IMR-90 (cell line): ENCODE data around the gene MCUB. TPM values are rescaled to one million over a fixed set of nuclear protein-coding genes. Genes with fewer than 3 reads are reported as not detected.

Source experiments
- ATAC-seq: fragments of 200-7000 bp; cut with Tn5 transposase; 2 replicates; pipeline ENCODE4 v1.9.1; 2020; ENCODE audit warnings: low read depth, mild to moderate bottlenecking, moderate library complexity
- BruUV-seq: library from RNA; stranded (reverse); fragments of 400-500 nt; replicated peaks from 2 replicates; lab custom pipeline; 2021; lab: Mats Ljungman, UMichigan
- CTCF ChIA-PET: fragments of 300-600 bp; formaldehyde crosslinking; extraction: SDS; loops from one replicate; lab custom pipeline; 2021; ENCODE audit warnings: antibody characterized with exemption; lab: Yijun Ruan, JAX
- POLR2A ChIA-PET: fragments of 300-600 bp; sonication (Branson Sonifier 250); formaldehyde crosslinking; loops from one replicate; lab custom pipeline; 2022; ENCODE audit warnings: antibody characterized with exemption; ENCODE audit not compliant: unreplicated experiment; lab: Charles Lee
- DNase-seq: peaks from one replicate; pipeline ENCODE4 v3.0.0; 2013
- H2AFZ ChIP-seq: replicated peaks from 2 replicates; pipeline ENCODE3; 2013; ENCODE audit warnings: low read length, mild to moderate bottlenecking; ENCODE audit not compliant: poor library complexity
- H2AK5ac ChIP-seq: 2 replicates; pipeline ENCODE4 v1.6.1; 2013; ENCODE audit warnings: low read depth, low read length, inconsistent platforms
- H2AK9ac ChIP-seq: replicated peaks from 2 replicates; pipeline ENCODE3; 2013; ENCODE audit warnings: mild to moderate bottlenecking, low read depth, low read length, moderate library complexity; ENCODE audit not compliant: poor library complexity
- H2BK120ac ChIP-seq: 2 replicates; pipeline ENCODE4 v1.6.1; 2013; ENCODE audit warnings: low read depth, low read length, inconsistent platforms
- H2BK15ac ChIP-seq: 3 replicates; pipeline ENCODE4 v1.6.1; 2013; ENCODE audit warnings: low read depth, low read length, inconsistent platforms
- H2BK20ac ChIP-seq: 2 replicates; pipeline ENCODE4 v1.6.1; 2013; ENCODE audit warnings: low read depth, mild to moderate bottlenecking, inconsistent platforms, low read length, moderate library complexity
- H2BK5ac ChIP-seq: 2 replicates; pipeline ENCODE4 v1.6.1; 2013; ENCODE audit warnings: mild to moderate bottlenecking, low read depth, low read length, inconsistent platforms; ENCODE audit not compliant: poor library complexity, severe bottlenecking
- H3K14ac ChIP-seq: replicated peaks from 2 replicates; pipeline ENCODE4 v1.6.1; 2013; ENCODE audit warnings: low read depth, low read length, inconsistent platforms
- H3K18ac ChIP-seq: 2 replicates; pipeline ENCODE4 v1.6.1; 2013; ENCODE audit warnings: low read depth, low read length, control low read depth
- H3K23ac ChIP-seq: 2 replicates; pipeline ENCODE4 v1.6.1; 2013; ENCODE audit warnings: low read depth, low read length, inconsistent platforms
- H3K27ac ChIP-seq: 2 replicates; pipeline ENCODE4 v1.5.1; 2013; ENCODE audit warnings: mild to moderate bottlenecking, control low read depth, low read length; ENCODE audit not compliant: insufficient read depth
- H3K27me3 ChIP-seq: 2 replicates; pipeline ENCODE4 v1.6.1; 2013; ENCODE audit warnings: low read length; ENCODE audit not compliant: control insufficient read depth, insufficient read depth
- H3K36me3 ChIP-seq: 2 replicates; pipeline ENCODE4 v1.6.1; 2013; ENCODE audit warnings: low read length, mixed read lengths; ENCODE audit not compliant: control insufficient read depth, insufficient read depth
- H3K4ac ChIP-seq: 2 replicates; pipeline ENCODE4 v1.6.1; 2013; ENCODE audit warnings: low read depth, low read length, inconsistent platforms
- H3K4me1 ChIP-seq: 2 replicates; pipeline ENCODE4 v1.6.1; 2013; ENCODE audit warnings: low read length, mixed read lengths; ENCODE audit not compliant: control insufficient read depth, insufficient read depth
- H3K4me2 ChIP-seq: 2 replicates; pipeline ENCODE4 v1.6.1; 2013; ENCODE audit warnings: low read depth, mild to moderate bottlenecking, control low read depth, low read length, moderate library complexity
- H3K4me3 ChIP-seq: 2 replicates; pipeline ENCODE4 v1.5.1; 2013; ENCODE audit warnings: low read depth, mild to moderate bottlenecking, control low read depth, low read length, moderate library complexity; ENCODE audit not compliant: insufficient read depth
- H3K56ac ChIP-seq: 2 replicates; pipeline ENCODE4 v1.6.1; 2013; ENCODE audit warnings: low read length, inconsistent platforms; ENCODE audit not compliant: insufficient read depth; ENCODE audit errors: extremely low read depth
- H3K79me1 ChIP-seq, 2 experiments: 2 replicates each; pipeline ENCODE4 v1.6.1; 2013; ENCODE audit warnings: low read length in 2 of 2, inconsistent platforms in 1 of 2, low read depth in 1 of 2
- H3K9ac ChIP-seq: 2 replicates; pipeline ENCODE4 v1.6.1; 2013; ENCODE audit warnings: low read depth, low read length, control low read depth
- H3K9me1 ChIP-seq: 2 replicates; pipeline ENCODE4 v1.6.1; 2013; ENCODE audit warnings: low read length, inconsistent platforms; ENCODE audit not compliant: insufficient read depth
- H3K9me3 ChIP-seq: 2 replicates; pipeline ENCODE4 v1.6.1; 2013; ENCODE audit warnings: low read length; ENCODE audit not compliant: control insufficient read depth, insufficient read depth
- H4K20me1 ChIP-seq: 2 replicates; pipeline ENCODE4 v1.6.1; 2013; ENCODE audit warnings: low read length, inconsistent platforms; ENCODE audit not compliant: insufficient read depth
- H4K5ac ChIP-seq: 2 replicates; pipeline ENCODE4 v1.6.1; 2013; ENCODE audit warnings: mild to moderate bottlenecking, low read depth, low read length, control low read depth
- H4K8ac ChIP-seq, 2 experiments: 2 replicates each; pipeline ENCODE4 v1.6.1; 2013; ENCODE audit warnings: low read depth in 2 of 2, low read length in 2 of 2, control low read depth in 1 of 2, inconsistent platforms in 1 of 2
- H4K91ac ChIP-seq: 2 replicates; pipeline ENCODE4 v1.6.1; 2013; ENCODE audit warnings: low read depth, low read length, inconsistent platforms; ENCODE audit not compliant: insufficient read depth
- CHD1 ChIP-seq: IDR thresholded peaks from 2 replicates; pipeline ENCODE4 v1.6.1; 2012; ENCODE audit warnings: low read depth, low read length, improper control_type of control experiment
- WGBS, 2 experiments: methylation state at CpG; one replicate each; pipeline versions ENCODE4 v1.1.5 to v1.1.7; 2013; ENCODE audit warnings: missing lambda C conversion rate in 2 of 2; ENCODE audit not compliant: insufficient read length in 1 of 2; ENCODE audit errors: extremely low coverage in 2 of 2; 5-methylcytosine and 5-hydroxymethylcytosine counted together
- dilution Hi-C: fragments of 300-500 bp; cut with HindIII; formaldehyde crosslinking; loops from one replicate; pipeline ENCODE4 v1.14.3; 2018; ENCODE audit warnings: low sequenced_read_pairs; ENCODE audit not compliant: unreplicated experiment
- in situ Hi-C: fragments of 300-500 bp; cut with MboI; formaldehyde crosslinking; loops from 3 replicates; pipeline ENCODE4 v1.14.3; 2019; ENCODE audit warnings: low sequenced_read_pairs, inconsistent platforms, mixed read lengths
- intact Hi-C: fragments of 100-400 bp; cut with micrococcal nuclease; formaldehyde crosslinking; loops from 2 replicates; pipeline ENCODE4 v1.10.0; 2022
- polyA plus RNA-seq, 3 experiments: library from polyadenylated mRNA; depleted of rRNA; stranded (reverse); fragments of >200 nt; gene quantifications; 2 replicates each; pipeline ENCODE4 v1.2.3, GENCODE V29; 2012; ENCODE audit warnings: low replicate concordance in 1 of 3
- total RNA-seq: library from RNA; depleted of rRNA; stranded (reverse); fragments of >200 nt; gene quantifications from 2 replicates; pipeline ENCODE4 v1.2.3, GENCODE V29; 2012

The MCUB gene
- total and polyA plus RNA-seq, 2 of the 4 experiments (the other 2 are of a cell fraction), result 18.5 to 20.4 TPM

GRCh38 chr4:109645874-109646710 lies 86.0 kb downstream of the MCUB start:
- H2AK9ac ChIP-seq, result no peak overlapping the region
- TF ChIP-seq CHD1, result no peak
- H3K18ac ChIP-seq, result no peak overlapping the region
- no peaks in the 10 kb centered on the region; a peak in 1 of 4 replicates for H3K79me1 ChIP-seq
- H2AK5ac ChIP-seq, result no peak overlapping the region
- H3K9ac ChIP-seq, result no peak overlapping the region
- no peak overlapping the region for H4K91ac ChIP-seq
- no peak overlapping the region for H2AFZ ChIP-seq
- no peak overlapping the region for H2BK20ac ChIP-seq
- no peaks in the 10 kb centered on the region for H4K20me1 ChIP-seq
- ATAC-seq, result no peak
- H3K23ac ChIP-seq, result no peak overlapping the region
- H4K5ac ChIP-seq, result no peak overlapping the region
- no peak overlapping the region for H3K4me3 ChIP-seq
- intact Hi-C loops, result no loop called here
- H2BK120ac ChIP-seq, result no peak overlapping the region
- H3K14ac ChIP-seq, result no peak overlapping the region
- no peak overlapping the region for H3K4ac ChIP-seq
- WGBS, 2 experiments, result 35% methylated on average over 3 of the region's 7 CpGs; no CpG with 5 or more reads in 1 of the 2 experiments
- no peaks in the 10 kb centered on the region for H3K36me3 ChIP-seq
- no peak overlapping the region for H3K27ac ChIP-seq
- no TSS peak for BruUV-seq
- H2BK5ac ChIP-seq, result no peak overlapping the region
- POLR2A ChIA-PET, result no interaction called here
- H3K27me3 ChIP-seq, result no peaks in the 10 kb centered on the region
- in situ Hi-C loops, result no loop called here
- H3K4me1 ChIP-seq, result no peaks in the 10 kb centered on the region
- H3K4me2 ChIP-seq, result no peak overlapping the region
- no peaks in the 10 kb centered on the region for H3K9me3 ChIP-seq
- no peak for DNase-seq
- H2BK15ac ChIP-seq, result no peak overlapping the region
- dilution Hi-C loops, result no loop called here
- H3K56ac ChIP-seq, result no peak overlapping the region
- no peaks in the 10 kb centered on the region for H3K9me1 ChIP-seq
- no peak overlapping the region for H4K8ac ChIP-seq
- CTCF ChIA-PET, result no interaction called here
